ENCODE results near the gene CHP1. TPM values are rescaled to one million over a fixed set of nuclear protein-coding genes. Genes with fewer than 3 reads are reported as not detected.
"Not testable (repeated sequence)": the region's sequence is repeated elsewhere in the genome, so short reads cannot be mapped to it uniquely, and the experiment has no call there.

Gene CHP1
- total RNA-seq, 1 donor from 2014 or later = 89.6 TPM

DNA sequence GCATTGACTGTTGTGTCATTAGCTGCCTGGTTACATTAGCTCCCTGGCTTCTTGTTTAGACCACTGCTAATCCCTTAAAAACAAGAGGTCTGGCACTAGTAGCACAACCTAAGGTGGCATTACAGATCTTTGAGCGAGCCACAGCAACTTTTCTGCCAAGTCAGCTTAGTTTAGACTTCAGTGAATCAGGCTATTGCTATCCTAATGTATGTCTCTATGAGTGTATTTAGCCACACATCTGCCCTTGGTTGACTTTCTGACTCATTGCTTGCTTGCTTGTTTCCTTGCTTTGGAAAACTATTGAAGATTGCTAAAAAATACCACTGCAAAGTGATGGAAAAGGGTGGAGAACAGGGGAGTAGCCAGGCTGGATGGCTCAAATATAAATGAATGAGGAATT is 50.2 kb downstream of the CHP1 start:
- DNase-seq (ENCODE audit: extremely low spot score, unreplicated experiment) = no peak
- no peaks in the 10 kb centered on the region for H3K9me3 Mint-ChIP-seq
- no peak for TF ChIP-seq CTCF (conservative IDR thresholded peaks at IDR 0.05)
- H3K27ac Mint-ChIP-seq = peak overlapping the region; percentile 52
- H3K4me3 Mint-ChIP-seq = no peak overlapping the region
- peaks cover 21% of the 10 kb centered on the region for H3K4me1 Mint-ChIP-seq (ENCODE audit: unreplicated experiment)
- H3K27me3 Mint-ChIP-seq = no peaks in the 10 kb centered on the region
- peaks cover 32% of the 10 kb centered on the region for H3K36me3 Mint-ChIP-seq

- H3K27me3 Mint-ChIP-seq; H3K9me3 Mint-ChIP-seq; DNase-seq (ENCODE audit: extremely low spot score, unreplicated experiment): not testable (repeated sequence)
- H3K36me3 Mint-ChIP-seq = peaks cover 31% of the 10 kb centered on the region
- peak overlapping the region; percentile 94 for H3K27ac Mint-ChIP-seq
- H3K4me1 Mint-ChIP-seq (ENCODE audit: unreplicated experiment) = peaks cover 21% of the 10 kb centered on the region
- H3K4me3 Mint-ChIP-seq = peak overlapping the region; percentile 100
These were observed 51.4 kb downstream of the CHP1 start for GRCh38 chr15:41282436-41282835.

GRCh38 chr15:41282980-41283652 is 52.0 kb downstream of the CHP1 start:
- peak overlapping the region; percentile 94 for H3K27ac Mint-ChIP-seq
- peaks cover 21% of the 10 kb centered on the region for H3K4me1 Mint-ChIP-seq (ENCODE audit: unreplicated experiment)
- H3K36me3 Mint-ChIP-seq = peaks cover 33% of the 10 kb centered on the region
- H3K4me3 Mint-ChIP-seq = peak overlapping the region; percentile 100
- DNase-seq (ENCODE audit: extremely low spot score, unreplicated experiment); H3K9me3 Mint-ChIP-seq; H3K27me3 Mint-ChIP-seq: not testable (repeated sequence)

DNA sequence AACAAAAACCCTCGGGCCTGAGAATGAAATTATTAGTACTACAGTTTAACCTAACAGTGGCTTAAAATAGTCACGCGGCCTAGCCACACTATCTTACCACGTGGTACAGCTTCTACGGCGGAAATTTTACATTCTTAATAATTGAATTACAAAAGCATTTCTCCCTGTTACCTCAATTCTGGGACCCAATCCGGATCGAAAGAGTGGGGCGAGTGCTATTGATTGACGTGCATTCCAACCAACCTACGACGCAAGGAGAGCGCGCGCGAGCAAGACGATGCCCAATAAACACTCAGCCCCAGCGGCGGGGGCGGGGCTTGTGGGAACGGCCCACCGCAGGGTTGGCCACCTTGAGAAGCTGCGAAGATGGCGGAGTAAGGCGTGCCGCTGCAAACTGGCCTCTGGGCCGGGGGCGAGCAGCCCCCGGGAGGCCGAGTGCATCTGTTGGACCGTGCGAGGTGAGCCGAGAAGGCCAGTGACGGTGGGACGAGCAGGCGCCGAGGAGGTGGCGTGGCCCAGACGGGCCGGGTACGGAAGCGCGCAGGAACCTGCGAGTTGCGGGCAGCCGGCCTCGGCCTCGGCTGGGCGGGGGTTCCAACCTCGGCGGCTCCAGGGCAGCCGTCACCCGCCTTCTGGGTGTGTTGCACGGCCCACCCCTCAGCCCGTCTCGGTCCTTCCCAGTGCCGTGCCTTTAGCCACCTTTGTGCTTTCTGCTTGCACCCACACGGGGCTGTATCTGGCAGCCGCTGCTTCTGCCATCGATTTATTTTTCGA is 52.8 kb downstream of the CHP1 start:
- Mint-ChIP-seq H3K4me3 (peak overlapping the region; percentile 100), H3K9me3 (no peaks in the 10 kb centered on the region), H3K36me3 (peaks cover 36% of the 10 kb centered on the region), H3K27ac (peak overlapping the region; percentile 94), H3K4me1 (ENCODE audit: unreplicated experiment) (peaks cover 21% of the 10 kb centered on the region), H3K27me3 (no peaks in the 10 kb centered on the region)
- TF ChIP-seq CTCF (conservative IDR thresholded peaks at IDR 0.05) = no peak
- peak; percentile 97 for DNase-seq (ENCODE audit: extremely low spot score, unreplicated experiment)

GRCh38 chr15:41284427-41285177 is 53.5 kb downstream of the CHP1 start:
- TF ChIP-seq CTCF (conservative IDR thresholded peaks at IDR 0.05) = no peak
- no peaks in the 10 kb centered on the region for H3K9me3 Mint-ChIP-seq
- H3K4me3 Mint-ChIP-seq = peak overlapping the region; percentile 100
- DNase-seq (ENCODE audit: extremely low spot score, unreplicated experiment) = no peak
- H3K36me3 Mint-ChIP-seq = peaks cover 33% of the 10 kb centered on the region
- peaks cover 21% of the 10 kb centered on the region for H3K4me1 Mint-ChIP-seq (ENCODE audit: unreplicated experiment)
- H3K27me3 Mint-ChIP-seq = no peaks in the 10 kb centered on the region
- H3K27ac Mint-ChIP-seq = peak overlapping the region; percentile 94

GRCh38 chr15:41285285-41285684 is 54.2 kb downstream of the CHP1 start:
- Mint-ChIP-seq H3K27me3 (no peaks in the 10 kb centered on the region), H3K36me3 (peaks cover 29% of the 10 kb centered on the region), H3K27ac (peak overlapping the region; percentile 94), H3K4me3 (peak overlapping the region; percentile 100), H3K4me1 (ENCODE audit: unreplicated experiment) (peaks cover 21% of the 10 kb centered on the region), H3K9me3 (no peaks in the 10 kb centered on the region)
- no peak for TF ChIP-seq CTCF (conservative IDR thresholded peaks at IDR 0.05)
- no peak for DNase-seq (ENCODE audit: extremely low spot score, unreplicated experiment)
